ENCODE data around the gene NBPF4.
A peak's percentile ranks its signal among the peaks of the same experiment; 100 is the strongest.
"Not testable (repeated sequence)": the region's sequence is repeated elsewhere in the genome, so short reads cannot be mapped to it uniquely, and the experiment has no call there.

The NBPF4 gene

DNA sequence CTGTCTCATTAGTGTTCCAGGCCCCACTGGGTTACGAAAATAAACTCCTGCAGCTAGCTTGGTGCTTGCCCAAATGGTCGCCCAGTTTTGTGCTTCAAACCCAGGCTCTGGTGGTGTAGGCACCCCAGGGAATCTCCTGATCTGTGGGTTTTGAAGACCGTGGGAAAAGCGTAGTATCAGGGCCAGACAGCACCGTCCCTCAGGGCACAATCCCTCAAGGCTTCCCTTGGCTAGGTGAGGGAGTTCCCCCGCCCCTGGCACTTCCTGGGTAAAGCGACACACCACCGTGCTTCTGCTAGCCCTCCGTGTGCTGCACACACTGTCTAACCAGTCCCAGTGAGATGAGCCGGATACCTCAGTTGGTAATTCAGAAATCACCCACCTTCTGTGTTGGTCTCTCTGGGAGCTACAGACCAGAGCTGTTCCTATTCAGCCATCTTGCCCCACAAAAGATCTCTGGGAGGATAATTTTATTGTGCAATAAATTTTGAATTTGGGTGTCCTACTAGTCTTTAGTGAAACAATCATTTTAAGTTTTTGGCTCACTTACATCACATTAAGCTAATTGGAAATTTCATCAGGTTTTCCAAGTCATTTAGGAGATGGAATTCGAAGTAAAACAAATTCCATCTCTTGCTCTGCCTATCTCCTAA lies 34.3 kb downstream of the NBPF4 start:
- no peak for DNase-seq

GRCh38 chr1:108208724-108209446 lies 35.0 kb downstream of the NBPF4 start:
- DNase-seq = no peak

- not testable (repeated sequence) for DNase-seq
These were observed 40.3 kb downstream of the NBPF4 start for GRCh38 chr1:108203582-108203981.

- no peak for DNase-seq
These were observed 42.2 kb downstream of the NBPF4 start for GRCh38 chr1:108201687-108202086.

DNA sequence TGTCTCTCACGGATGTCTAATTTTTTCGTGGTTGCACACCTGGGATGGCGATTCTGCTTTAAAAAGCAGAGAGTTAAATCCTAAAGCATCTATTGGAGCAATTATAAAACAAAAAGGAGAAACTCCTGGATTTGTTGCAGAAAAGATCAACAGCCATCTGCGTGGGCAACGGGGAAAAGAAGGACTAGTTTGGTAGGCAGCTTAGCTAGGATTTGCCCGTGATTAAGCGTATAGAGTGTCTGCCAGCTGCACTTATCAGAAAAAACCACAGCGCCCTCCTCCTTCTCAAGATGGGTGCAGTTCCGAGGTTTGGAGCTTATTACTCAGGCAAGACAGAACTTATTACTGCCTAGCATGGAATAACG lies 43.2 kb downstream of the NBPF4 start:
- peak; percentile 57 for DNase-seq

DNA sequence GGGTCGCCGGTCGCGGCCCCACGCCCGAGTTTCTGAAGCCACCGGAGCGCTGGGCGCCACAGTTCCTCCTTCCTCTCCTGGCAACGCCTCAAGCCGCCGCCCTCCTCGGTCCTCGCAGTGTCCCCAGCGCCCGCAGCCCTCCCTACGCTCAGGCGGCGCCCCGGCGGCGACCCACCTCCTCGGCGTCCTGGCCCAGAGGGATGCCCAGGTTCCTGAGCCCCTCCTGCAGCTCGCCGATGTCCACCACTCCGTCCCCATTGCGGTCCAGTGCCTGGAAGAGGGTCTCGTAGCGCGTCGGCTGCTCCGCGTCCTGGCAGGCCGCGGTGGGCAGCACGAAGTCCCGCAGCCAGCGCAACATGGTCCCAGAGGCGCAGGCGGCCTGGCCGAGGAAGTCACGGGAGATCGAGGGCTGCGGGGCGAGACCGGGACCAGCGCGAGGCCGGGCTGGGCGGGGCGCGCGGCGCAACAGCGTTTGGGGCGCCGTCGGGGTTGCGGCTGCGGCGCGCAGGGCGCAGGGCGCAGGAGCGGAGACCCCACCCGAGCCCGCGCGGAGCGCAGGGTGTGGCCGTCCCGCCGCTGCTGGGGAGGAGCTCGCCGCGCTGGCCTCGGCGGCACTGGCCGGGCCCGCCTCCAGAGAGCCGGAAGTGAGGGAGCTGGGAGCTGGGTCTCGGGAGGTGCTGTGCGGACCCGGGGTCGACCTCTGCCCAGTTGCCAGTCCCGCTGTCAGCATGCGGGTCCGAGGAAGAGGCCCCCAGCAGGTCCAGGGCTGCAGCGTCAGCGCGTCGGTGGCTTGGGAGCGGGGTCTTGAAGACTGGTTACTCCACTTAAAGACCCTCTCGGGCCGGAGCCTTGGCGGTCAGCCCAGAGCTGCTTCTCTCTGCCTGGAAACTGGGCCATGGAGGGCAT lies 43.8 kb downstream of the NBPF4 start, which contains the start of gene SLC25A24:
SLC25A24 (minus strand) TSS at position 563 of the 906 bp plus-strand sequence; CDS start at position 358, 205 bp downstream.
- peak; percentile 74 for DNase-seq

GRCh38 chr1:108199201-108199691 lies 44.6 kb downstream of the NBPF4 start:
- no peak for DNase-seq

GRCh38 chr1:108194051-108194450 lies 49.8 kb downstream of the NBPF4 start:
- no peak for DNase-seq

GRCh38 chr1:108193333-108193732 lies 50.5 kb downstream of the NBPF4 start:
- no peak for DNase-seq

GRCh38 chr1:108192581-108192980 lies 51.3 kb downstream of the NBPF4 start:
- no peak for DNase-seq

- DNase-seq = no peak
These were observed 53.0 kb downstream of the NBPF4 start for GRCh38 chr1:108190686-108191416.

- DNase-seq = no peak
These were observed 53.8 kb downstream of the NBPF4 start for GRCh38 chr1:108190001-108190634.

DNA sequence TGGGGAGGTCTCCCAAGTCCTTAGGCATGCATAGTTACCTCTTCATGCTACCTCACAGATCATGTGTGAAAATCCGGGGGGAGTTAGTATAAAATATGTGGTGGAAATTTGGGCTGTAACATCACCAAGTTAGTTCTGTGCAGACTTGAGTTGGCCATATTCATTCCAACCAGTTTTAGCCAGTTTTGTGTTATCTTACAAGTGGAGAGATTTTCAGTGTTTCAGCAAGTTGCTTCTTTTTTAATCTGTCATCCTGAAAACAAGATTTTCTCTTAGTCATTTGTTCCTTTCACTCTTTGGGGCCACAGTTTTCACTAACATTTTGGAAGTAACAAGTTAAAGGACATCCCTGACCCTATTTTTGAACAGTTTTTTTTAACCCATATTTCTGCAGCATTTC lies 55.1 kb downstream of the NBPF4 start:
- no peak for DNase-seq

GRCh38 chr1:108182959-108183700 lies 60.7 kb downstream of the NBPF4 start:
- DNase-seq = no peak

DNA sequence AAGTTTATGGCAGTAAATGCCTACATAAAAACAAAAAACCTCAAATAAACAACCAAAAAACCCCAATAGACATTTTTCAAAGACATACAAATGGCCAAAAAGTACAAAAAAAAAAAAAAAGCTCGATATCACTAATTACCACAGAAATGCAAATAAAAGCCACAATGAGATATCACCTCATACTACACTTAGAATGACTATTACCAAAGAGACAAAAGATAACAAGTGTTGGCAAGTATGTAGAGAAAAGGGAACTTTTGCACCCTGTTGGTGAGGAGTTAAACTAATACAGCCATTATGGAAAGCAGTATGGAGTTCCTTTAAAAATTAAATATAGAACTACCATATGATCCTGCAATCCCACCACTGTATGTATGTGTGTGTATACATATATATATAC lies 64.9 kb downstream of the NBPF4 start:
- no peak for DNase-seq
